Tibial nerve (tissue), 4 donors: Measurements from ENCODE around the gene SERF2.

Experiments used
- EP300 ChIP-seq, 2 donors: sonication (generic); formaldehyde crosslinking; IDR thresholded peaks; one replicate each; pipeline ENCODE4 v1.6.1; 2017; ENCODE audit warnings: antibody characterized with exemption in 2 of 2, mild to moderate bottlenecking in 1 of 2
- POLR2A ChIP-seq, 2 donors: fragments of 450-650 bp; IDR thresholded peaks; one replicate each; pipeline ENCODE4 v1.6.1; 2017; ENCODE audit warnings: antibody characterized with exemption in 2 of 2, mild to moderate bottlenecking in 2 of 2, moderate library complexity in 2 of 2
- TF ChIP-seq, protein P1 (sequence below), 5 experiments: fragments of 200-600 bp in 3 of 5; fragments of 450-650 bp in 2 of 5; sonication (generic) in 3 of 5; IDR thresholded peaks; one replicate each; pipeline ENCODE4 v1.5.1; 2016 to 2019; ENCODE audit warnings: antibody characterized with exemption in 5 of 5, mild to moderate bottlenecking in 3 of 5, moderate library complexity in 2 of 5

DNA sequence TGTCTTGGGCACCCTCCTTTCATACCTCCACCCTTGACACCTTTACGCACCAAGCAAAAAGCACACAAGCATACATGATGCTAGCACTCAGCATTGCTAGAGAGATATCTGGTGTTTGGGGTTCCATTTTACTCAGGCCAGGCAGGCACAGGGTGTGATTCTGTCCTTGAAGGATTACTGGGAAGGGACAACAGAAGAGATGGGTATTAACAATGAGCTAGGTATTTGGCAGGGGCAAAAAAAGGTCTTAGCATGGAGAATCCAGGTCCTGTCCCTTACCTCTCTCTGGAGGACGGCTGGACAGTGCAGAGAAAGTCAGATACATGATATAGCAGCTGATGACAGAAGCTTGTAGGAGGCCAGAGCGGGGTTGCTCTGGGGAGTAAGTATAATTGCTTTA is 4.4 kb downstream of the SERF2 start:
- TF ChIP-seq, protein P1, sequence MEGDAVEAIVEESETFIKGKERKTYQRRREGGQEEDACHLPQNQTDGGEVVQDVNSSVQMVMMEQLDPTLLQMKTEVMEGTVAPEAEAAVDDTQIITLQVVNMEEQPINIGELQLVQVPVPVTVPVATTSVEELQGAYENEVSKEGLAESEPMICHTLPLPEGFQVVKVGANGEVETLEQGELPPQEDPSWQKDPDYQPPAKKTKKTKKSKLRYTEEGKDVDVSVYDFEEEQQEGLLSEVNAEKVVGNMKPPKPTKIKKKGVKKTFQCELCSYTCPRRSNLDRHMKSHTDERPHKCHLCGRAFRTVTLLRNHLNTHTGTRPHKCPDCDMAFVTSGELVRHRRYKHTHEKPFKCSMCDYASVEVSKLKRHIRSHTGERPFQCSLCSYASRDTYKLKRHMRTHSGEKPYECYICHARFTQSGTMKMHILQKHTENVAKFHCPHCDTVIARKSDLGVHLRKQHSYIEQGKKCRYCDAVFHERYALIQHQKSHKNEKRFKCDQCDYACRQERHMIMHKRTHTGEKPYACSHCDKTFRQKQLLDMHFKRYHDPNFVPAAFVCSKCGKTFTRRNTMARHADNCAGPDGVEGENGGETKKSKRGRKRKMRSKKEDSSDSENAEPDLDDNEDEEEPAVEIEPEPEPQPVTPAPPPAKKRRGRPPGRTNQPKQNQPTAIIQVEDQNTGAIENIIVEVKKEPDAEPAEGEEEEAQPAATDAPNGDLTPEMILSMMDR (IDR thresholded peaks at IDR 0.05), result no peak
- TF ChIP-seq POLR2A (IDR thresholded peaks at IDR 0.05) (no peak), EP300 (IDR thresholded peaks at IDR 0.05) (no peak)
